Central memory CD4-positive, alpha-beta T cell (primary cell): ENCODE results near the gene PRODH2.
A peak's percentile ranks its signal among the peaks of the same experiment; 100 is the strongest.

Experiments used
- DNase-seq: peaks from one replicate; pipeline ENCODE4 v3.0.0; 2022

The PRODH2 gene

DNA sequence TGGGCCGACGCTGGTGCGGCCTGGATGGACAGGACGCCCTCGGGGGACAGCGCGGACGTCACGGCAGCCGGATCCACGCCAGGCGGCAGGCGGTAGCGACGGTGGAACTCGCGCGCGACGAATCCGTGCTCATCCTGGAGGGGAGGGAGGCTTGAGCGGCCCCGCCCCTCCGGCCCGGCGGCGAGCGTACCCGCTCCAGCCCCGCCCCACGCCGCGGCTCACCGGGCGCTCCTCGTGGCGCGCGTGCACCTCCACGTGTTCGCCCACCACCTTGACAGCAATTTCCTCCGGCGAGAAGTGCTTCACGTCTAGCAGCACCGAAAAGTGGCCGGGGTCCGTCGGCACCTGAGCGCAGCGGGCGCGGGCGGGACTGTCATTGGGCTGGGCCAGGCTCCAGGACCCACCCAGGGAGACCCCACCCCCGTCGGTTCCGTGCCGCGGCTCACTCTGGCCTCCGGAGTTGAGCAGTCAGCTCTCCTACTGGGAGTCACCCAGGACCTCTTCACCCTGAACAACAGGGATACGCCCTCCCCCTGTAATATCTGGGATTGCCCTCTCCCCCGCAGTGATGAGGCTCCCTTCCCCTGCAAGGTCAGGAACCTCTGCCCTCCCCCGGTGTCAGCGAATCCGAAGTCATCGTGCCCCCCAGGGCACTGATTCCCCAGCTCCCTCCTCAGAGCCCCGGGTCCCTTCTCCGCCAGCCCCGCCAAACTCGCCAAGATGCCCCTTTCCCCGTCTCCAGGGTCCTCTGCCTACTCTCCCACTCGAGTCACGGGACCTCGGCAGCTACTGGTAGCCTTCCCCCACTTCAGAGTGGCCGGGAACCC, 56.9 kb downstream of the PRODH2 start:
- DNase-seq = peak; percentile 61

DNA sequence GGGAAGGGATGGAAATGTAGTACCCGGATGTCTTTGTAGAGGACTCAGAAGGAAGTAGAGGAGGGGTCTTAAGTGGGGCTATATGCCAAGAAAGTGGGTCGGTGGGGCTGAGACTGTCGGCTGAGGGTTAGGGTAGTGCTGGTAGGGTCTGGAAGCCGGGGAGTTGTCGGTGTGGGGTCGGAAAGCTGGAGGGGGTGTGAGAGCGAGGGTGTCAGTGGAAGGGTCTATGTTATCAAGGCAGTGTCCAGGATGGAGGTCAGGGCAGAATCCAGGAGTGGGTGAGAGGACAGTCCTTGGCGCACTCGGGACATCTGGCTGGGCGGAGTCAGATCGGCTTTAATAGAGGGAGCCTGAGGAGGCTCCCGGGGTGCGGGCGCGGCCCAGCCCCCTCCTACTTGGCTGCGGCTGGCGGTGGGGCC, 57.5 kb downstream of the PRODH2 start:
- no peak for DNase-seq

DNA sequence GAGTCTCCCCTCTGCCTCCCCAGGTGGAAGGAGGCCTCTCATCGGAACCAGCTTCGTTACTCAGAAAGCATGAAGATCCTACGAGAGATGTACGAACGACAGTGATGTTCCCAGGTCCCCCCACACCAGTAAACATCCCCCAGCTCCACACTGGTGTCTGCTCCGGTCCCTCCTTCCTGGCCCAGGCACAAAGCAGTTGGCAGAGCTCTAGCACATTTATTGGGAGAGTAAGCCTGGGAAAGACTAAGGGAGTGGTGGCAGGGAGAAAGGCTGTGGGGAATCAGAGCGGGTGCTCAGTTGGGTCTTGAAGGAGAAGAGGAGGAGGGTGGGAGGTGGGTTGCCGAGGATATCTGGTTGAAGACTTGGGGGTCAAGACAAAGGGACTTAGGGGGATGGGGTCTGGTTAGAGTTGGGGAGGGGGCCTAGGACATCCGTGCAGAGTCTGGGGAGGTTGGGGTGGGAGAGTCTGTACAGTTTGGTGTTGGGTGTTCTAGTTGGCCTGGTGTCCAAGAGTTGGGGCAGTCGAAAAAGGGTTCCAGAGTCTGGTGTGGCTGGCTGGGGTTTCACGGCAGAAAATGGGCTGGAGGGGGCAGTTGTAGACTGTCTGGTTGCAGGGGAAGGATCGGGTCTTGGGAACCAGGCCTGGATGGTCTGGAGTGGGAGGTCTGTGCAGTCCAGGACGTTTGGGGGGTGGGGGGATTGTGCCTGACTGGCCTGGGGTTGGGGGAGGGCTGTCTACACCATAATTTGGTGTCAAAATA, 58.1 kb downstream of the PRODH2 start:
- no peak for DNase-seq

DNA sequence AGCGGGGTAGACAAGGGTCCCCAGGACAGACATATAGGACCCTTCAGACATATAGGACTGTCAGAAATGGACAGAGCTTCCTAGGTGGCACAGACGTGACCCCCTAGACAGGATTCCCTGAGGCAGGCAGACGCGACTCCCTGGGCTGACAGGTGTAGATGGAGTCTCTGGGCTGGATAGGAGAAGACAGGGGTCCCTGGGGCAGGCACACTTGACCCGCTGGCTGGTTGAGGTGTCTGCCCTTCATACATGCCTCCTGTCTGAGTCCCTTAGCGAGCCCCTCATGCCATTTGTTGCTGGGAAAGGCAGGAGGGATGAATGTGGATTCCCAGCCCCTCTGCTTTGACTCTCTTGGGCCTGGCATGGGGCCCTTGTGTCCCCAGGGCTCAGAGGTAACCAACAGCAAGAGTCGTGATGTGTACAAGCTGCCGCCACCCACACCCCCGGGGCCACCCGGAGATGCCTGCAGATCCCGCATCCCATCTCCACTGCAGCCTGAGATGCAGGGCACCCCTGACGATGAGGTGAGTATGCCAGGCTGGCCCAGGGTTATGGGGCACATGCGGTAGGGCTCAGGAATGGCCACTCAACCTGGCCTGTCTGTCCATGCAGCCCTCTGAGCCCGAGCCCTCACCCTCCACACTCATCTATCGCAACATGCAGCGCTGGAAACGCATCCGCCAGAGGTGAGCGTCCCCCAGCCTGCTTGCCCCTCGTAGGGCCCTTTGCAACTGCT, 58.8 kb downstream of the PRODH2 start:
- DNase-seq = no peak

DNA sequence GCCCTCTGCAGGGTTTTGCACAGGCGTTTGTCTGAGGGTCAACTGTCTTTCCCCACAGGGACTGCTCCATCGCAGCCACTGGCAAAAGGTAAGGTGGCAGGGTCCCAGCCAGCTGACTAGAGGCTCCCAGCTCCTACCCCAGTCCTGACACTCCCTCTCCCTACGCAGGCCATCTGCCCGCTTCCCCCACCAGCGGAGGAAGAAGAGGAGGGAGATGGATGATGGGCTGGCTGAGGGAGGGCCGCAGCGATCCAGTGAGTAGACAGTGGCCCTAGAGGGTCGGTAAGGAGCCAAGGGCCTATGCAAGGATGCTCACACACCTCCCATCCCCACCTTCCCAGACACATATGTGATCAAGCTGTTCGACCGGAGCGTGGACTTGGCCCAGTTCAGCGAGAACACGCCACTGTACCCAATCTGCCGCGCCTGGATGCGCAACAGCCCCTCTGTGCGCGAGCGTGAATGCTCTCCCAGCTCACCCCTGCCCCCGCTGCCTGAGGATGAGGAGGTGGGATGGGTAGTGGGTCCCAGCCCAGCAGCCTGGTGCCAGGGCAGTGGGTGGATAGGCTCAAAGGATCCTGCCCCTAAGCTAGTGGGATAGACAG, 59.8 kb downstream of the PRODH2 start:
- DNase-seq = no peak

DNA sequence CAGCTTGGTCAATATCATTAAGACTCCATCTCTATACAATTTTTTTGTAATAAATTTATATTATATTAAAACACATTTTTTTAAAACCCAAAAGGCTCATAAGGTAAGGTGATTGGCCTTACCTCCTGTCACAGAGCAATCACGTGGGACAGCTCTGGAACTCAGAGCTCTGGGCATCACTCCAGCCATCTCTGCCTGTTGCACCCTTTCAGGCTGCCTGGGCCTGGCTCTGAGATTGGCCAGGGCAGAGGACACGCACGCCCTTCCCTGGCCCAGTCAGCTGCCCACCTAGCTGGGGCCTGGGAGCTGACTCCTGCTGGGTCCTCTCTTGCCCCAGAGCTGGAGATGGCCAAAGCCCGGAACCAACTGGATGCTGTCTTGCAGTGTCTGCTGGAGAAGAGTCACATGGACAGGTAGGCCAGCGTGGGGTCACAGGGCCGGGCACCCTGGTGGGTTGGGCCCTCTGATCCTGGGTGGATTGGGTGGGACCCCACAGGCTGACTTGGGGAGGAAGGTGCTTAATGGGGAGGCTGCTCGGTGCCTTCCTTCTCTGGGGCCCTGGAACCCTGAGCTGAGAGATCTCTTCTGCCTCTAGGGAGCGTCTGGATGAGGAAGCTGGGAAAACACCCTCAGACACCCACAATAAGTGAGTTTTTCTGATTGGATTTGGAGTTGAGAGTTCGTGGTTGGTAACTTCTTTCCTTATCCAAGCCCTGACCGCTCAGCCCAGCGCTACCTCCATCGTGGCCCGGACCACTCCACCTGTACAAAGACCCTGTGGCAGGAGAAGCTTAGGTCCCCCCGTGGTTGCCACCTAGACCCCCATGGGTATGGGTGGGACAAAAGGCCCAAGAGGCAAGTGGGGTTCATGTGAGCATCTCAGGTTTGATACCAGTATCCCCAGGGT, 60.6 kb downstream of the PRODH2 start:
- DNase-seq = no peak

DNA sequence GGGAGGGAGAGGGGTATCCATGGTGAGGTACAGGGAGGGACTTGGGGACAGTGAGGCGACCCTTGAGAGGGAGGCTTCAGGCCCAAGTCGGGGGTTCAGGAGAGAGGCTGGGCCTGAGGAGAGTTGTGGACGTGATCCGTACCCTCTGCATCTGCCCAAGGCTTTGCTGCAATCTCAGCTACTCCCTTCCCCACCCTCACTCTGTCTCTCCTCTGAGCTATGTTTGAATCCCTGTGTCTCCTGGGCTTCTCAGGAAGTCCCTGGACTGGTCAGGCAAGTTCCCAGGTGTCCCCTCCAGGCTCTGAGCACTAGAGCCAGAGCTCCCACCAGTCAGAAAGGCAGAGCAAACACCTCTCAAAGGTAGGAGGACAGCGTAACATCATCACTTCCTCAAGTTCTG, 62.5 kb downstream of the PRODH2 start:
- DNase-seq = no peak
